Fibroblast of lung (primary cell): ENCODE data around the gene GDF11.

Experiments used
- CTCF ChIP-seq, 2 donors: IDR thresholded peaks in 1 of 2; conservative IDR thresholded peaks in 1 of 2; 1 replicate in 1 of 2; 2 replicates in 1 of 2; pipeline ENCODE4 v1.5.1; 2011 to 2012; ENCODE audit warnings: low read length in 2 of 2, control low read depth in 1 of 2, inconsistent platforms in 1 of 2, low read depth in 1 of 2, mild to moderate bottlenecking in 1 of 2
- EZH2 ChIP-seq: IDR thresholded peaks from 2 replicates; pipeline ENCODE4 v1.5.1; 2012; ENCODE audit warnings: low read length, control low read depth, mild to moderate bottlenecking; ENCODE audit errors: missing control alignments

- TF ChIP-seq CTCF (conservative IDR thresholded peaks at IDR 0.05 in 1 of 2, IDR thresholded peaks at IDR 0.05 in 1 of 2; ENCODE audit: low read depth in 1 of 2, low read length in 2 of 2) = no peak
- no peak for TF ChIP-seq EZH2
Measured at GRCh38 chr12:55704824-55705718, 37.9 kb upstream of the GDF11 start.
